GOT3 (cell line): ENCODE measurements around the gene THAP9.

Source experiments
- DNase-seq: peaks from one replicate; lab custom pipeline; 2025; ENCODE audit warnings: mixed read lengths; lab: John Stamatoyannopoulos, UW

The THAP9 gene

GRCh38 chr4:82957045-82957444, 56.5 kb downstream of the THAP9 start:
- no peak for DNase-seq

- no peak for DNase-seq
Observed at GRCh38 chr4:82965763-82966162, 65.2 kb downstream of the THAP9 start.

- DNase-seq: no peak
Observed at GRCh38 chr4:82968972-82969371, 68.4 kb downstream of the THAP9 start.

- no peak for DNase-seq
Observed at GRCh38 chr4:82969414-82969813, 68.9 kb downstream of the THAP9 start.
